RPMI8226 (cell line): ENCODE measurements around the gene HPCAL1.
A peak's percentile ranks its signal among the peaks of the same experiment; 100 is the strongest.
"Not testable (repeated sequence)": the region's sequence is repeated elsewhere in the genome, so short reads cannot be mapped to it uniquely, and the experiment has no call there.

Experiments
- DNase-seq: peaks from one replicate; pipeline ENCODE4 v3.0.0-alpha.2; 2015

Gene HPCAL1

GRCh38 chr2:10430886-10431622 is 128.3 kb downstream of the HPCAL1 start:
- DNase-seq: no peak

- no peak for DNase-seq
Measured at GRCh38 chr2:10431797-10432196, 129.1 kb downstream of the HPCAL1 start.

GRCh38 chr2:10432311-10433181 is 129.8 kb downstream of the HPCAL1 start:
- DNase-seq: no peak

GRCh38 chr2:10433264-10433946 is 130.7 kb downstream of the HPCAL1 start:
- no peak for DNase-seq

GRCh38 chr2:10433947-10434885 is 131.5 kb downstream of the HPCAL1 start:
- DNase-seq: no peak

GRCh38 chr2:10434886-10435819 is 132.4 kb downstream of the HPCAL1 start:
- DNase-seq: peak; percentile 76

GRCh38 chr2:10435820-10436204 is 133.1 kb downstream of the HPCAL1 start:
- DNase-seq: no peak

- no peak for DNase-seq
Measured at GRCh38 chr2:10436583-10437110, 133.9 kb downstream of the HPCAL1 start.

- DNase-seq: no peak
Measured at GRCh38 chr2:10437806-10438205, 135.1 kb downstream of the HPCAL1 start.

GRCh38 chr2:10438688-10439087 is 136.0 kb downstream of the HPCAL1 start:
- DNase-seq: no peak

GRCh38 chr2:10439185-10439879 is 136.6 kb downstream of the HPCAL1 start:
- DNase-seq: peak; percentile 30

GRCh38 chr2:10439971-10440370 is 137.3 kb downstream of the HPCAL1 start:
- DNase-seq: no peak

- no peak for DNase-seq
Measured at GRCh38 chr2:10440736-10441135, 138.0 kb downstream of the HPCAL1 start.

- no peak for DNase-seq
Measured at GRCh38 chr2:10441948-10442347, 139.2 kb downstream of the HPCAL1 start.

- DNase-seq: not testable (repeated sequence)
Measured at GRCh38 chr2:10442469-10443126, 139.9 kb downstream of the HPCAL1 start.

GRCh38 chr2:10444463-10444862 is 141.8 kb downstream of the HPCAL1 start:
- no peak for DNase-seq

GRCh38 chr2:10446631-10447030 is 143.9 kb downstream of the HPCAL1 start:
- peak; percentile 27 for DNase-seq

GRCh38 chr2:10447300-10447894 is 144.7 kb downstream of the HPCAL1 start:
- peak; percentile 67 for DNase-seq

- peak; percentile 97 for DNase-seq
Measured at GRCh38 chr2:10447895-10448575, 145.3 kb downstream of the HPCAL1 start, which contains the start of gene ODC1. TSS of gene ODC1 (minus strand) at chr2:10448327. CDS start at chr2:10445032, 3,295 bp downstream.
